HEK293T (cell line): ENCODE results near the gene LIPC.

Experiments
- CTCF ChIA-PET: fragments of 350-600 bp; formaldehyde crosslinking; extraction: SDS; loops from one replicate; lab custom pipeline; 2021; ENCODE audit warnings: antibody characterized with exemption, inconsistent platforms; lab: Yijun Ruan, JAX
- POLR2A ChIA-PET: fragments of 350-600 bp; formaldehyde crosslinking; extraction: SDS; loops from one replicate; lab custom pipeline; 2020; ENCODE audit warnings: antibody characterized with exemption, inconsistent platforms; lab: Yijun Ruan, JAX
- DNase-seq: peaks from one replicate; pipeline ENCODE4 v3.0.0; 2012; ENCODE audit warnings: mixed read lengths; ENCODE audit errors: extremely low spot score
- ARNT ChIP-seq: fragments of 450-650 bp; IDR thresholded peaks from 2 replicates; pipeline ENCODE4 v1.6.1; 2017; ENCODE audit warnings: mild to moderate bottlenecking
- BHLHE40 ChIP-seq: fragments of 450-650 bp; IDR thresholded peaks from 2 replicates; pipeline ENCODE4 v1.6.1; 2016; ENCODE audit warnings: mild to moderate bottlenecking, moderate library complexity, borderline replicate concordance
- CTBP1 ChIP-seq: fragments of 450-650 bp; IDR thresholded peaks from 2 replicates; pipeline ENCODE4 v1.6.1; 2016; ENCODE audit warnings: borderline replicate concordance
- ELF4 ChIP-seq: fragments of 450-650 bp; IDR thresholded peaks from 2 replicates; pipeline ENCODE4 v1.6.1; 2017; ENCODE audit warnings: antibody characterized with exemption
- FOXA1 ChIP-seq: fragments of 450-650 bp; IDR thresholded peaks from 2 replicates; pipeline ENCODE4 v1.6.1; 2016; ENCODE audit warnings: mild to moderate bottlenecking
- FOXK2 ChIP-seq: fragments of 450-650 bp; IDR thresholded peaks from 2 replicates; pipeline ENCODE4 v1.6.1; 2016; ENCODE audit warnings: mild to moderate bottlenecking
- FOXM1 ChIP-seq: fragments of 450-650 bp; IDR thresholded peaks from 2 replicates; pipeline ENCODE4 v1.6.1; 2017; ENCODE audit warnings: mild to moderate bottlenecking, borderline replicate concordance
- HDGF ChIP-seq: fragments of 450-650 bp; IDR thresholded peaks from 2 replicates; pipeline ENCODE4 v1.6.1; 2017; ENCODE audit warnings: antibody characterized with exemption, borderline replicate concordance
- L3MBTL2 ChIP-seq: fragments of 450-650 bp; conservative IDR thresholded peaks from 2 replicates; pipeline ENCODE4 v1.6.1; 2016; ENCODE audit warnings: mild to moderate bottlenecking
- LEF1 ChIP-seq: fragments of 450-650 bp; IDR thresholded peaks from 2 replicates; pipeline ENCODE4 v1.6.1; 2017; ENCODE audit warnings: mild to moderate bottlenecking, borderline replicate concordance
- NFRKB ChIP-seq: fragments of 450-650 bp; IDR thresholded peaks from 2 replicates; pipeline ENCODE4 v1.6.1; 2016; ENCODE audit warnings: mild to moderate bottlenecking, moderate library complexity
- PKNOX1 ChIP-seq: fragments of 450-650 bp; IDR thresholded peaks from 2 replicates; pipeline ENCODE4 v1.6.1; 2016
- SP1 ChIP-seq: fragments of 450-650 bp; IDR thresholded peaks from 2 replicates; pipeline ENCODE4 v1.6.1; 2017
- SUZ12 ChIP-seq: fragments of 450-650 bp; IDR thresholded peaks from 2 replicates; pipeline ENCODE4 v1.6.1; 2016; ENCODE audit warnings: mild to moderate bottlenecking
- TARDBP ChIP-seq: fragments of 450-650 bp; IDR thresholded peaks from 2 replicates; pipeline ENCODE4 v1.6.1; 2016
- ZNF384 ChIP-seq: fragments of 450-650 bp; IDR thresholded peaks from 2 replicates; pipeline ENCODE4 v1.6.1; 2016

Gene LIPC

GRCh38 chr15:58501636-58502188 is 69.9 kb downstream of the LIPC start:
- DNase-seq: no peak
- TF ChIP-seq PKNOX1: no peak
- no peak for TF ChIP-seq LEF1
- TF ChIP-seq FOXA1: no peak
- TF ChIP-seq TARDBP: no peak
- no peak for TF ChIP-seq L3MBTL2
- TF ChIP-seq ARNT: no peak
- no peak for TF ChIP-seq ZNF384
- TF ChIP-seq FOXK2: no peak
- no peak for TF ChIP-seq NFRKB
- no peak for TF ChIP-seq SUZ12
- TF ChIP-seq ELF4: no peak
- no peak for TF ChIP-seq FOXM1
- no peak for TF ChIP-seq SP1
- TF ChIP-seq BHLHE40: no peak
- no peak for TF ChIP-seq HDGF
- no peak for TF ChIP-seq CTBP1
- ChIA-PET POLR2A (no interaction called here), CTCF (no interaction called here)

- TF ChIP-seq FOXM1: no peak
- TF ChIP-seq L3MBTL2: no peak
- TF ChIP-seq HDGF: no peak
- TF ChIP-seq ELF4: no peak
- no peak for TF ChIP-seq FOXA1
- TF ChIP-seq PKNOX1: no peak
- TF ChIP-seq TARDBP: no peak
- TF ChIP-seq BHLHE40: no peak
- ChIA-PET CTCF (no interaction called here), POLR2A (no interaction called here)
These were observed 71.6 kb downstream of the LIPC start for GRCh38 chr15:58503139-58504027.

GRCh38 chr15:58504674-58505234 is 73.0 kb downstream of the LIPC start:
- TF ChIP-seq CTBP1: no peak
- TF ChIP-seq L3MBTL2: no peak
- TF ChIP-seq TARDBP: no peak
- TF ChIP-seq ZNF384: no peak
- POLR2A ChIA-PET: no interaction called here
- CTCF ChIA-PET: no interaction called here
- DNase-seq: no peak

More at GRCh38 chr15:58503139-58504027, 71.6 kb downstream of the LIPC start:
- DNase-seq: no peak

GRCh38 chr15:58505581-58505980 is 73.8 kb downstream of the LIPC start:
- ChIA-PET POLR2A (no interaction called here), CTCF (no interaction called here)
- TF ChIP-seq BHLHE40 (no peak), LEF1 (no peak), L3MBTL2 (no peak), NFRKB (no peak), FOXK2 (no peak), ELF4 (no peak), TARDBP (no peak), FOXA1 (no peak), HDGF (no peak), PKNOX1 (no peak)
- DNase-seq: no peak

- POLR2A ChIA-PET: no interaction called here
- CTCF ChIA-PET: no interaction called here
- no peak for DNase-seq
- no peak for TF ChIP-seq ELF4
- TF ChIP-seq ARNT: no peak
- no peak for TF ChIP-seq FOXA1
- no peak for TF ChIP-seq SP1
- TF ChIP-seq SUZ12: no peak
- no peak for TF ChIP-seq L3MBTL2
- no peak for TF ChIP-seq LEF1
- TF ChIP-seq NFRKB: no peak
- no peak for TF ChIP-seq TARDBP
- no peak for TF ChIP-seq FOXM1
- TF ChIP-seq BHLHE40: no peak
These were observed 74.3 kb downstream of the LIPC start for GRCh38 chr15:58506064-58506490.
